WTC11 (cell line): ENCODE measurements around the gene VPS41.

Experiments used
- CREB1 ChIP-seq: sonication (generic); formaldehyde crosslinking; IDR thresholded peaks from 2 replicates; pipeline ENCODE4 v1.8.0; 2023; ENCODE audit warnings: mild to moderate bottlenecking, missing genetic modification reagents
- CREM ChIP-seq: sonication (generic); formaldehyde crosslinking; IDR thresholded peaks from 2 replicates; pipeline ENCODE4 v1.8.1; 2022; ENCODE audit warnings: mild to moderate bottlenecking, missing genetic modification reagents, moderate library complexity
- CTCF ChIP-seq: fragments of 200-600 bp; IDR thresholded peaks from 2 replicates; pipeline ENCODE4 v1.8.0; 2022; ENCODE audit warnings: antibody characterized with exemption
- ESRRA ChIP-seq: sonication (generic); formaldehyde crosslinking; IDR thresholded peaks from 2 replicates; pipeline ENCODE4 v1.8.1; 2022; ENCODE audit warnings: mild to moderate bottlenecking, missing genetic modification reagents, borderline replicate concordance
- FOXK1 ChIP-seq: sonication (generic); formaldehyde crosslinking; IDR thresholded peaks from 2 replicates; pipeline ENCODE4 v1.8.0; 2022; ENCODE audit warnings: mild to moderate bottlenecking, moderate library complexity, missing genetic modification reagents
- KAT7 ChIP-seq: sonication (generic); formaldehyde crosslinking; IDR thresholded peaks from 2 replicates; pipeline ENCODE4 v1.8.1; 2023; ENCODE audit warnings: missing genetic modification reagents, mild to moderate bottlenecking, borderline replicate concordance
- NR2C2 ChIP-seq: sonication (generic); formaldehyde crosslinking; IDR thresholded peaks from 2 replicates; pipeline ENCODE4 v1.8.0; 2022; ENCODE audit warnings: mild to moderate bottlenecking, missing genetic modification reagents
- NR3C1 ChIP-seq: sonication (generic); formaldehyde crosslinking; conservative IDR thresholded peaks from 2 replicates; pipeline ENCODE4 v1.8.1; 2023; ENCODE audit warnings: low read depth, mild to moderate bottlenecking, missing genetic modification reagents
- SP1 ChIP-seq: sonication (generic); formaldehyde crosslinking; conservative IDR thresholded peaks from 2 replicates; pipeline ENCODE4 v1.8.1; 2022; ENCODE audit warnings: missing genetic modification reagents
- TEAD4 ChIP-seq: sonication (generic); formaldehyde crosslinking; IDR thresholded peaks from 2 replicates; pipeline ENCODE4 v1.8.0; 2022; ENCODE audit warnings: mild to moderate bottlenecking, missing genetic modification reagents
- ZNF671 ChIP-seq: fragments of 250-450 bp; sonication (Bioruptor Pico); IDR thresholded peaks from 2 replicates; pipeline ENCODE4 v1.8.0; 2021; ENCODE audit warnings: mild to moderate bottlenecking
- TF ChIP-seq, protein P1 (sequence below): sonication (generic); formaldehyde crosslinking; IDR thresholded peaks from 2 replicates; pipeline ENCODE4 v1.8.1; 2023; ENCODE audit warnings: mild to moderate bottlenecking, missing genetic modification reagents, moderate library complexity
- TF ChIP-seq, protein P2 (sequence below): sonication (generic); formaldehyde crosslinking; IDR thresholded peaks from 2 replicates; pipeline ENCODE4 v1.8.0; 2023; ENCODE audit warnings: missing genetic modification reagents

- TF ChIP-seq CTCF (no peak), CREB1 (no peak), CREM (CRISPR knock-in tag) (no peak), ZNF671 (CRISPR knock-in tag) (no peak), NR2C2 (CRISPR knock-in tag) (no peak), FOXK1 (CRISPR knock-in tag) (no peak), TEAD4 (CRISPR knock-in tag) (no peak), NR3C1 (no peak), KAT7 (no peak), SP1 (CRISPR knock-in tag) (no peak), ESRRA (CRISPR knock-in tag) (no peak)
- TF ChIP-seq, protein P1, sequence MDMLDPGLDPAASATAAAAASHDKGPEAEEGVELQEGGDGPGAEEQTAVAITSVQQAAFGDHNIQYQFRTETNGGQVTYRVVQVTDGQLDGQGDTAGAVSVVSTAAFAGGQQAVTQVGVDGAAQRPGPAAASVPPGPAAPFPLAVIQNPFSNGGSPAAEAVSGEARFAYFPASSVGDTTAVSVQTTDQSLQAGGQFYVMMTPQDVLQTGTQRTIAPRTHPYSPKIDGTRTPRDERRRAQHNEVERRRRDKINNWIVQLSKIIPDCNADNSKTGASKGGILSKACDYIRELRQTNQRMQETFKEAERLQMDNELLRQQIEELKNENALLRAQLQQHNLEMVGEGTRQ (CRISPR knock-in tag), result no peak
- TF ChIP-seq, protein P2, sequence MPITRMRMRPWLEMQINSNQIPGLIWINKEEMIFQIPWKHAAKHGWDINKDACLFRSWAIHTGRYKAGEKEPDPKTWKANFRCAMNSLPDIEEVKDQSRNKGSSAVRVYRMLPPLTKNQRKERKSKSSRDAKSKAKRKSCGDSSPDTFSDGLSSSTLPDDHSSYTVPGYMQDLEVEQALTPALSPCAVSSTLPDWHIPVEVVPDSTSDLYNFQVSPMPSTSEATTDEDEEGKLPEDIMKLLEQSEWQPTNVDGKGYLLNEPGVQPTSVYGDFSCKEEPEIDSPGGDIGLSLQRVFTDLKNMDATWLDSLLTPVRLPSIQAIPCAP (CRISPR knock-in tag), result no peak
These were observed 3.8 kb downstream of the VPS41 start for GRCh38 chr7:38905056-38905759.
